NCI-H1417 (cell line): ENCODE data around the gene LYZL6.
"Not testable (repeated sequence)": the region's sequence is repeated elsewhere in the genome, so short reads cannot be mapped to it uniquely, and the experiment has no call there.

ENCODE experiments used
- DNase-seq, 3 experiments: peaks; one replicate each; lab custom pipeline; 2025; lab: John Stamatoyannopoulos, UW

The LYZL6 gene

DNA sequence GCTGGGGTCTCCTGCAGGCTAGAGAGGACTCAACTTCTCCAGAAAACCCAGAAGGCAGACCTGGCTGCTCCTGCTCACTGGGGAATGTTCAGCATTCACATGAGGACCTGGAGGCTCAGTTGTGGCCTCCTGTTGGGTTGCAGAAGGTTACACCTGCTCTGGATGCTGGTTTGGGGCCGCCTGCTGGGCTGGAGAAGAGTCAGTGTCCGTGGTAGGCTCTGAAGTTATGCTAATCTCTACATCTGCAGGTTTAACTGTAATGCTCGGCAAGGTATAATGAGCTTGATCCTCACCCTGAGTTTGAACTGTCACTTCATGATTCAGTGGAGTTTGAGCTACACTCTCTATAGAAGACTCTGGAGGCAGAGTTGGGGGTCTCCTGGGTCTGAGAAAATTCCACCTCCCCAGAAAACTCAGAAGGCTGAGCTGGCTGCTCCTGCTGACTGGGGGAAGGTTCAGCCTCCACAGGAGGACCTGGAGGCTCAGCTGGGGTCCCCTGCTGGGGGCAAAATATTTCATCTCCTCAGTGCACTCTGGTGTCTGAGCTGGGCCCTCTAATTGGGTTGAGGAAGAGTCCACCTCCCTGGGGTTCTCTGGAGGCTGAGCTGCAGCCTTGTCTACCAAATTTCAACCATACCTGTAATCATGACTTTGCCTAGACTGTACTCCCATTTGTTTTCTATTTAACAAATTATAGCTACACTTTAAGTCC lies 36.4 kb downstream of the LYZL6 start:
- DNase-seq, result no peak

DNA sequence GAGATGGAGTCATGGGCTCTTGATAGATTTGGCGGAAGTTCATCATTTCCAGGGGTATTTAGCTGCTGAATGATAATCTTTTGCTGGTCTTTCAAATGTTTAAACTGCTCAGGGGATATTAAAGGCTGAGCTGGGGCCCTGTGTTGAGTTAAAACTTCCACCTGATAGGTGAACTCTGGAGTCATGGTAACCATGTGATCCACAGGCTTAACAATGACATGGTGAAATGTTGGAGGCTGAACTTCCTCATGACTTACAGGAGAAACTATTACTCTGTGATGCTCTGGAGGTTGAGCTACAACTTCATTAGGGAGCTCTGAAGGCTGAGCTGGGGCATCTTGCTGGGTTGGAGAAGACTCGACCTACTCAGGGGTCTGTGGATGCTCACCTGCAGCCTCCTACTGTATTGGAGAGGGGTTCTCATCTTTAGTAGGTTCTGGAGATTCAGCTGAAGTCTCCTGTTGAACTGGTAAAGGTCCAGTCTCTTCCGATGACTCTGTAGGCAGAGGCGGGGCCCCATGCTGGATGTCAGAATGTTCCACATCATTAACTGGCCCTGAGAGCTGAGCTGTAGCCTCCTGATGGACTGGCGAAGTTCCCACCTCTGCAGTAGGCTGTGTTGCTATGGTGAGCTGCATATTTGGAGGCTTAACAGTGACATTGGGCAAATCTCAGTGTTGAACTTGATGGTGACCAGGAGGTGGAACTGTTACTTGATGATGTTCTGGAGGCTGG lies 37.2 kb downstream of the LYZL6 start:
- DNase-seq, result no peak

DNA sequence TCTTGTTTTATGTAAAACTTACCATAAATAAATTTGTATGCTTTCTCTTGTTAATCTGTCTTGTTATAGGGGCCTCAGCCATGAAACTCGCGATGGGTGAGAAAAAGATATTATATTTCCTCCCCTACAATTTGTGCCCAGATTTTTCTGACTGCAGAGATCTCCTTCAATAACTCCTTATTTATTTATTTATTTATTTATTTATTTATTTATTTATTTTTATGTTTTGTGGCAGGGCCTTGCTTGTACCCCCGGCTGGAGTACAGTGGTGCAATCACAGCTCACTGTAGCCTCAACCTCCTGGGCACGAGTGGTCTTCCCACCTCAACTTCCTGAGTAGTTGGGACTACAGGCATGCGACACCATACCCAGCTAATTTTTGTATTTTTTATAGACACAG lies 40.1 kb downstream of the LYZL6 start:
- no peak for DNase-seq

DNA sequence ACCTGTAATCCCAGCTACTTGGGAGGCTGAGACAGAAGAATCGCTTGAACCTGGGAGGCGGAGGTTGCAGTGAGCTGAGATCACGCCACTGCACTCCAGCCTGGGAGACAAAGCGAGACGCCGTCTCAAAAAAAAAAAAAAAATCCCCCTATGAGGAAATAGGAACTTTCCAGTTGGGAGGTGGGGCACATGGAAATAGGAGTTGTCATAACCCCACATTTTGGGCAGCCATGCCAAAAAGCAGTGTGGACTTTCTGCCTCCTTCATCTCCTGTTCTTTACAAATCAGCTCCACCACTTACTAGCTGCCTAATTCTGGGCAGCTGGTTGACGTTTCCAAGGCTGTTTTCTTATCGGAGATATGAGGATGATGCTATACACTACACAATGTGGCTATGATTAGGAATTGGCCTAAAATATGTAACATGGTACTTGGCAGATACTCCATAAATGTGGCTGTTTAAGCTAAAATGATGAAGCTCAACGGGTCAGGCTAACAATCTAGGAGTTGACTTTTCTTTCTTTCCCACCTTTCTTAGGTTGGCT lies 41.8 kb downstream of the LYZL6 start:
- DNase-seq, result no peak

DNA sequence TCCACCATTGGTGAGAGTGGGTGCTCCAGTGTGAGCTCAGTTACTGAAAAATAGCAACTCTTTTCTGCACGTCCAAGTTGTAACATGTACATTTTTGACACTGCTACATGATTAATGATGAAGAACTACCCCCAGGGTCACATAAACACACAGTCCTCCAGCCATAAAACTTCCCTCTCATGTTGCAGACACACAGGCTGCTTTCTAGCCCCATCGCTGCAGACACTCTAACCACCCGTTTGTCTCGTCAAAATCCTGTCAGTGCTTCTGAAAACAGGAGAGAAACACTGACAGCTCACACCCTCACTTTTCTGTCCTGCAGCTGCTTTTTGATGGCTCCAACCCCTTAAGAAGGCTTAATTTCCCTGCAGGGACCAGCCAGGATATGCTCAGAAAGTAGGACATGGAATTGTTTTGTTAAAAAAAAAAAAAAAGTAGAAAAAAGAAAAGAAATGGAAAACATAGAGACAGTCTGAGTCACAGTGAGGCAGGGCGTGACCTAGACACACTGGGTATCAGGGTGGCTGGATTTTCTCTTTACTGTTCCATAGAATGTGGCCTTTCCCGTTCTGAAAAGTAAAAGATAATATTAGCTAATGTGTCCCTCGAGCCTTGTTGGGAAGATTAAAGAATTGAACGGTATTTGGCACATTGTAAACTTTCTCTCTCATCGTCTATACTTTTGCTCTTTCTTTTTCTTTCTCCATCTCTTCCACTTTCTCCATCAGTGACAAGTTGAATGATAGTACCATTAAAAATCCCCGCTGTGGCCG lies 42.6 kb downstream of the LYZL6 start:
- DNase-seq, result peak in 2 of 3 experiments; percentile 7 to 31

DNA sequence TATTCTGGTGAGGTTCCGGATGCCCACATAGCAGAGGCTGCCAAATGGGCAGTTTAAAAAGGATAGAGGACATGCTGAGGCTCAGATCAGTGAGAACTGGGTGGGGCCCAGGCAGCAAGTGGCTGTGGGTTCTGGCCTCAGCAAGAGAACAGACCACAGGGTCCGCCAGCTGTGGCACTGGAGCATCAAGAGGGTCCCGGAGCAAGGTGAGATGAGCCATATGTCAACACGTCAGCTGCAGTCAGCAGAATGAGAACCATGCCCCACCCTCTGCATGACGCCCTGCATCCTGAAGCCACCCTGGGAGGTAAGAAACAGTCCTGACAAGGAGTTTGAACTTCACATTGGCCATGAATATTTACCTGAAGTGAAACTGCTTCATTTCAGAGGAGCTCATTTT lies 43.2 kb downstream of the LYZL6 start:
- no peak for DNase-seq

DNA sequence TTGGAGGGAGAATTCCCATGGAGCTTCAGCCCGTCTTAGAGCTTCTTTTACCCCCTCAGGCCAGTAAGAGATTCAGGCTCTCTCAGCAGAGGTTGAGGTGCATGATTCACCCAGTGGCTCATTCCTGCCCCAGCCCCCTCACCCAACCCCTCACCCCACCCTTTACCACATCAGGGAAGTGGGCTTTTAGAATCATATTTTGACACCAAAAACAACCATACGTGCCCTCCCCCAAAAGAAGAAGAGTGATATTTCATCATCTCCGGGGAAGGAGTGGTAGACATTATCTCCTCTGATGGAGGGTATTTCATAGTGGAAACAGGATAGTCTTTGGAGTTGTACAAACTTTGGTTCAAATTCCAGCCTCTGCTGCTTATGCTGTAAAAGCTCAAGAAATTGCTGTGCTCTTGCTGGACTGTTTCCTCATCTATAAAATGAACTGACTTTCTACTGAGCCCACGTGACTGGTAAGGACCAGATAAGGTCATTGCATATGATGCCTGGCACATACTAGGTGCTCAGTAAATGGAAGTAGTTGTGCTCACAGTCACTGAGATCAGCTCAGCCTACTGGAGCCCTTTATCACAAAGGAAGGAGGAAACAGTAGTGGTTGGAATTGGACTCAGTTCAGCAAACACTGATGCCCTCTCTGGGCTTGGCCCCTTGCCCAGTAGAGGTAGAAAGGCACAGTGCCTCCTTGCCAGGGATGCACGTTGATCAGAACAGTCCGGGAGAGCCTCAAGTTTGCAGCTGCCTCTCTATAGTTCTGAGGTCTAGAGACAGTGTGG lies 45.0 kb downstream of the LYZL6 start:
- DNase-seq, result no peak

DNA sequence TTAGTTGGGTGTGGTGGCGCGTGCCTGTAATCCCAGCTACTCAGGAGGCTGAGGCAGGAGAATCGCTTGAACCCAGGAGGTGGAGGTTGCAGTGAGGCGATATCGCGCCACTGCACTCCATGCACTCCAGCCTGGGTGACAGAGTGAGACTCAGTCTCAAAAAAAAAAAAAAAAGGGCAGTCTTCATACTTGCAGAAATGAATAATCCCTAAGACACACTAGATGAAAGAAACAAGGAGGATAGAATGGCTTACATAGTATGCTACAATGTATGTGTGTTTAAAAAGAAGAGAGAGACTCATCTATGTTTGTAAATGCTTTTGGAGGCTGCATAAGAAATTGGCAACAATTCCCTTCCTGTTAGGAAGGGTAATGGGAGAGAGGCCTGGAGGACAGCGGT lies 45.7 kb downstream of the LYZL6 start:
- DNase-seq, result not testable (repeated sequence)

DNA sequence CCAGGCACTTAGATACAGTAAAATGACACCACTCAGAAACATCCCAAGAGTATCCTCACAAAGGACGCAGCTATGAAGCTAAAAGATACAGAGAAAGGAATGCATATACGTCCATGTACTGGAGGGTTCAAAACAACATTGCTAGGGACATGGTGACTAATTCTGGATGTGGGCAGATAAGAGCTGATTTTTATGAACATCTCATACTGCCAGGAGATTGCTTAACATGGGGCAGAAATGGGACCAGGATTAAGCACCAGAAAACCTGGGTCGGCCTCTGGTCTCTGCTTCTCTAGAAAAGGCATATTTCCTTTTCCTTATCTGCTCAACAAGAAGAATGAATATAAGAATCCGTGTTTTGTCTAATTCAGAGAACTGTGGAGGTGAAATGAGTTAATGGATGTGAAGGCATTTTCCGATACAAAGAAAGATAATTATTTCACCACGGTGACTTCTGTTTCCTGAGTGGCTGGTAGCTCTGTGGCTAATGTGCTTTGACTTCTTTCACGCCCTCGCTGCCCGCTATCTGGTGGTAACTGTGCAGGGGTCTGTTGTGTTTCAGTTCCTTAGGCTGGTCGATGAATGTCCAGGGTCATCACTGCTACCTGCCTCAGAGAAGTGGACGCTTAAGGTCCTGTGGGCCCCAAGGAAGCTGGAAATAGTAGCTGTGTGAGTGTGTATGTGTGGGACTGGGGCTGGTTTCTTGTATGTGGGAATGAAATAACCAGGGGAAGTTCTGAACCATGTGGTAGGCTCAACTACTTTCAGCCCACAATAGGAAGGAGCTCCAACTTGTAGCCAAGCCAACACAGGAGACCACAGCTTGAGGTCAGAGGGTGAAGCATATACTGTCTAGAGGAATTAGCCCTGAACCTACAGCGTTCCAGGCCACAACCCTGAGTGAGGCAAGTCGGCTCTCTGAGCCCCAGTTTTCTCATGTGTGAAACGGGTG lies 47.6 kb downstream of the LYZL6 start:
- DNase-seq, result peak in 1 of 3 experiments; percentile 72

DNA sequence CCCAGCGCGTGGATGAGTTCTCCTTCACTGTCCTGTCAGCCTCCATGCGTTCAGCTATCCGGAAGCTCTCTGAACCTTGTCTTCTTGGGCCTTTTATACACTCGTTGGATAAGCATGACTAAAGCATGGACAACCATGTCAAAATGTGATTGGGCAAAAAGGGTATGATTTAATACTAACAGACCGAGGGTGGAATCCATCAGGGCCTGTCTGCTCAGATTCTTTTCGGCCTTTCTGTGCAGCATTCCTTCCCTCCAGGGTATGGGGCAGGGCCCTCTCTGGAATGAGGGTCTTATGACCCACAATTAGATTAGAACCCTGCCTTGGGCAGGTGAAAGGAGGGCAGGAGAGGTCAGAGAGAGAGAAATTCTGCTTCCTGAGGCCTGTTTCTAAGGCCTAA lies 49.3 kb downstream of the LYZL6 start:
- DNase-seq, result no peak

DNA sequence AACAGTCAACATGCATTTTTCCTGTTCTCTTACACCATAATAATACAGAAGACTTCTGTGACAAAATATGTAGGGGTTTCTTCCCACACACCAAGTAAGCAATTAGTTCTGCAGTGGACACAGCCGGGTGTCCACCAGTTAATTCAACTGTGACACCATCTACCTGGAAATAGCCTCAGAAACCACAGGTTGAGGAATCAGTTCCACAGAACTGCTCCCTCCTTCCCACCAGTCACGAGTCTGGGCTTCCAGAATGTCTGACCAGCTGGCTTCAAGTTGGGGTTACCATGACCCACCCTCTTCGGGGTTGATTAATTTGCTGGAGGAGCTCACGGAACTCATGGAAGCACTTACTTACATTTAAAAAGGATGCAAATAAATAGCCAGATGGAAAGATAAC lies 49.8 kb downstream of the LYZL6 start:
- no peak for DNase-seq

DNA sequence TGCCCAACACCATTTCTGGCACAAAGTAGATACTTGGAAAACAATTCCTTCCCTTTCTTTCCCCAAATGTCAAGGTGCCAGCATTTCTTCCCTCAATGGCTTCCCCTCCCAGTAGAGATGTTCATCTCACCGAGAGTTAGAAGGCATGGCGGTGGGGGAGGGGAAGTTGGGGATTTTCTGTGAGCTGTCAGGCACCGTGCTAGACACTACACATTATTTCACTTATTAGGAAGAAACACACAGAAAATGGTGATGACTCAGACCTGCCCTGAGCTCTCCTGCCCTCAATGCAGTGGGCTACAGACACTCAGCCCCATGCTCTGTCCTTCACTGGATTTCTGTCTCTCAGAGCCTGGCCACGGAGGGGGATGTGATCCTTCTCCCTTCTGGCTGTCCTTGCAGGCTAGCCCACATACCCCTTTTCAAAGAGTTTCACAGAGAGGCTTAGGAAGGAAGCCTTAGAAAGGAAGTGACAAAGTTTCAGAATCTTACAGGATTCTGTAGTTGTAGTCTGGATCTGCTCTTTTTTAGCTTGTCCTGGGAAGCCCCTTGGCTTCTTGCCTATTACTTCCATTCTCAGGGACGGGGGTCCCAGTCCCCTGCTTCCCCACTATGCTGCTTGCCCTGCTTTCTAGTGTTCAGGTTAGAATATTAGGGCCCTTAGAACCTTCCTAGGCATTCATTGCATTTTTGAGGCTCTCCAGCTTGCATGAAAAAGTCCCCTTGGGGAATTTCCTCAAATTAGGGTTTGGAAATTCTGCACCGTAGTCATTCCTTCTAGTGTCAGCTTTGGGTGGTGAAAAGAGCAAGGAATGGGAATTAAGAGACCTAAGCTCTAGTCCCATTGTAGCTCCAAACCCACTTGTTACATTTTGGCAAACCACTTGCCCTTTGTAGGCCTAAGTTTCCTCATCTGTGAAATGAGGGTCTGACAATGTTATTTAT lies 51.1 kb downstream of the LYZL6 start:
- no peak for DNase-seq

DNA sequence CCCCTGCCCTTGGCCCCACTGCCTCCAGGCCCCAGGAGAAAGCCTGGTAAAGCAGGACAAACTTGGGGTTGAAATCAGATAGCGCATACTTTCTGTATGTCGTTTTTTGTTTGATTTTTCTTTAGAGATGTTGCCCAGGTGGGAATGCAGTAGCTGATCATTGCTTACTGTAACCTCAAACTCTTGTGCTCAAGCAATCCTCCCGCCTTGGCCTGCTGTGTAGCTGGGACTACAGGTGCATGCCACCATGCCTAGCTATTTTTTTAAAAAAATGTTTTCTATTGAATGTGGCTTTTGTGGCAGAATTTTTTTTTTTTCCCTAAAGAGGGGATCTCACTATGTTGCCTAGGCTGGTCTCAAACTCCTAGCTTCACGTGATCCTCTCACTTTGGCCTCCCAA lies 52.2 kb downstream of the LYZL6 start:
- DNase-seq, result no peak

DNA sequence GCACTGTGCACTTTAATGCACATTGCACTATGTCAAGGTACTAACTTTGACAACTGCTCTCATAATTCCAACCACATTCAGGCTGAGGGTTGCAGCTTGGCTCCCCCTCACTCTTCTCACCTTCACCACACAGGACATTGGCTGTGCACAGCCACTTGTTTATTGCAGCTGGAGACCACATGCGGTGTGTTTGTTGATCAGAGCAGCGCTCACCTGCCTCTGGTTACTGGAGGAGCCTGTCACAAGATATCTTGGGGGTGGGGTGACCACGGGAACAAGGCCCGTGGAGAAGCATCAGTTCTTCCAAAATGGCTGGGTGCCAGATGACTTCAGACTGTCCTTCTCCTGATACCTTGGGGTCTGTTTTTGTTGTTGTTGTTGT lies 52.7 kb downstream of the LYZL6 start:
- peak; percentile 34 to 72 (median 54) for DNase-seq

DNA sequence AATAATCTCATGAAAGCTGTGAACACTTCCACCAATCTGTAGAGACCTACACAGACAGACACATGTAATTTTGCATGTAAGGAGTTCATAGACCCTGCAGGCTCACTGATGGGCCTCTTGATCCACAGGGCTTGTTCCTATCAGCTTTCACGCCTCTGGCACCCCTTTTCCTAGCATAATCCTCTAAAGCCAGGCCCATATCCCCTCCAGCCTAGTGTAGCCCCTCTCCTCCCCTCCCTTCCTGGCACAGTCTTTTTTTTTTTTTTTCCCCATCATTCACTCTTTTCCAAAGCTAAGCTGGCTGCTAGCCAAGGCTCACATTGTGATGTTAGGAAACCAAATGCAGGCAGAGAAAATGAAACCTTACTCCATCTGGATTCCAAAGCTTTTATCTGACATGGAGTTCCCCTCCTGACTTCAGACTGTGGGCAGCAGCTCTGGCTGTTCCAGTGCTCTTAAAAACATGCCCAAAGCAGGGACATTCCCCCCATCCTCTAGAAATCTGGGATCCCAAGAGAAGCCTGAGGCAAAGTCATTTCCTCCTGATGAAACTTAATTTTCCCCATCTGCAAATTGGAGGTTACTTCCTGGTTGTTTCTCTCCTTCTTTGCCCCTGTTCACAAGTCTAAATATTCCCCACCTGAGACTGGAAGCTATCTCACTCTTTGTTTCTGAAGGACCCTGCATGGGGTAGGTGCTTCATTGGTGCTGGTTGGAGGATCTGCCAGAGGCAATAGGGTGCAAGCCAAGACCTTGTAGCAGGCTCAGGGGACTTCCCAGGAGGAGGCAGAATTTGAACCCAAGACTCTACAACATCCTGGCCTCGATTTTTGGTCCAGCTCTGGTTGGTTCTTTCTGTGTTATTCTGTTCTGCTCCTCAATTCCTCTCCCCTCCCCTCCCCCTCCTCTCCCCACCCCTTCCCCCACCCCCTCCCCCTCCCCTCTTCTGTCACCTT lies 53.4 kb downstream of the LYZL6 start:
- DNase-seq, result peak in 2 of 3 experiments; percentile 50 to 57

DNA sequence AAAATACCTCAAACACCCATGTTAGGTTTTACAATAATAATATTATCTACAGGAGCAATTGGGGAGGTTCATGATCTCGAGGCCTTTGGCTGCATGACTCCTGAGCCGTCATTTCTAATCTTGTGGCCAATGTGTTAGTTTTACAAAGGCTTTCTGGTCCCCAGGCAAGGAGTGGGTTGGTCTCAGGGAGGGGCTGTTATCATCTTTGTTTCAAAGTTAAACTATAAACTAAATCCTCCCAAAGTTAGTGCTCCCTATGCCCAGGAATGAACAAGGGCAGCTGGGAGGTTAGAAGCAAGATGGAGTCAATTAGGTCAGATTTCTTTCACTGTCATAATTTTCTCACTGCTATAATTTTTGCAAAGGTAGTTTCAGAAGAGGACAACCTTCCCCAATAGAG lies 54.3 kb downstream of the LYZL6 start:
- no peak for DNase-seq
